SKM-1 treated with dmso at 0.1 percent for 144 hours (cell line): ENCODE measurements around the gene NXT1.
A peak's percentile ranks its signal among the peaks of the same experiment; 100 is the strongest.
"Not testable (repeated sequence)": the region's sequence is repeated elsewhere in the genome, so short reads cannot be mapped to it uniquely, and the experiment has no call there.

Source experiments
- DNase-seq: peaks from one replicate; lab custom pipeline; 2025; ENCODE audit not compliant: unreplicated experiment; lab: John Stamatoyannopoulos, UW

Gene NXT1

GRCh38 chr20:23350196-23350903, at the start of gene NXT1:
TSS of gene NXT1 (plus strand) at chr20:23350791. CDS start at chr20:23354042, 3,251 bp downstream.
- DNase-seq: peak; percentile 96

- DNase-seq: no peak
Measured at GRCh38 chr20:23301436-23302050, 49.0 kb upstream of the NXT1 start.

GRCh38 chr20:23302386-23302785, 48.2 kb upstream of the NXT1 start:
- no peak for DNase-seq

GRCh38 chr20:23302801-23303200, 47.8 kb upstream of the NXT1 start:
- no peak for DNase-seq

- no peak for DNase-seq
Measured at GRCh38 chr20:23303325-23304102, 47.1 kb upstream of the NXT1 start.

- no peak for DNase-seq
Measured at GRCh38 chr20:23304616-23305015, 46.0 kb upstream of the NXT1 start.

GRCh38 chr20:23305098-23305497, 45.5 kb upstream of the NXT1 start:
- DNase-seq: no peak

- DNase-seq: not testable (repeated sequence)
Measured at GRCh38 chr20:23307393-23307792, 43.2 kb upstream of the NXT1 start.

GRCh38 chr20:23308024-23308423, 42.6 kb upstream of the NXT1 start:
- DNase-seq: no peak

- DNase-seq: no peak
Measured at GRCh38 chr20:23308908-23309307, 41.7 kb upstream of the NXT1 start.

- no peak for DNase-seq
Measured at GRCh38 chr20:23309781-23310180, 40.8 kb upstream of the NXT1 start.

- DNase-seq: no peak
Measured at GRCh38 chr20:23311947-23312506, 38.6 kb upstream of the NXT1 start.

GRCh38 chr20:23313271-23313670, 37.3 kb upstream of the NXT1 start:
- no peak for DNase-seq

- no peak for DNase-seq
Measured at GRCh38 chr20:23314699-23315098, 35.9 kb upstream of the NXT1 start.

GRCh38 chr20:23315099-23315498, 35.5 kb upstream of the NXT1 start:
- no peak for DNase-seq

GRCh38 chr20:23316626-23317025, 34.0 kb upstream of the NXT1 start:
- no peak for DNase-seq

GRCh38 chr20:23317081-23317480, 33.5 kb upstream of the NXT1 start:
- DNase-seq: no peak

- DNase-seq: no peak
Measured at GRCh38 chr20:23318347-23318746, 32.2 kb upstream of the NXT1 start.

GRCh38 chr20:23320317-23320716, 30.3 kb upstream of the NXT1 start:
- peak; percentile 1 for DNase-seq

GRCh38 chr20:23325107-23325506, 25.5 kb upstream of the NXT1 start:
- DNase-seq: no peak

GRCh38 chr20:23326774-23327173, 23.8 kb upstream of the NXT1 start:
- DNase-seq: no peak
